ENCODE results near the gene PLA2G4A.

PLA2G4A gene

GRCh38 chr1:186937016-186937670 lies 108.4 kb downstream of the PLA2G4A start:
- Mint-ChIP-seq H3K4me1 (no peaks in the 10 kb centered on the region), H3K36me3 (no peaks in the 10 kb centered on the region), H3K4me3 (no peak overlapping the region), H3K9me3 (no peaks in the 10 kb centered on the region), H3K27ac (no peak overlapping the region), H3K27me3 (no peaks in the 10 kb centered on the region)
- ATAC-seq (replicated peaks) (no peak), DNase-seq (no peak)

GRCh38 chr1:186943891-186944686 lies 115.3 kb downstream of the PLA2G4A start:
- H3K36me3 Mint-ChIP-seq: no peaks in the 10 kb centered on the region
- H3K27ac Mint-ChIP-seq: no peak overlapping the region
- no peak for DNase-seq
- ATAC-seq (replicated peaks): no peak
- peaks cover 0 to 3% of the 10 kb centered on the region in 2 donors for H3K4me1 Mint-ChIP-seq
- H3K4me3 Mint-ChIP-seq: no peak overlapping the region
- no peaks in the 10 kb centered on the region for H3K27me3 Mint-ChIP-seq
- no peaks in the 10 kb centered on the region for H3K9me3 Mint-ChIP-seq

GRCh38 chr1:186945146-186945545 lies 116.4 kb downstream of the PLA2G4A start:
- H3K27me3 Mint-ChIP-seq: no peaks in the 10 kb centered on the region
- ATAC-seq (replicated peaks): no peak
- H3K4me3 Mint-ChIP-seq: no peak overlapping the region
- no peak overlapping the region for H3K27ac Mint-ChIP-seq
- no peaks in the 10 kb centered on the region for H3K9me3 Mint-ChIP-seq
- H3K36me3 Mint-ChIP-seq: no peaks in the 10 kb centered on the region
- peaks cover 0 to 6% of the 10 kb centered on the region in 2 donors for H3K4me1 Mint-ChIP-seq
- DNase-seq: no peak

GRCh38 chr1:186948535-186948934 lies 119.8 kb downstream of the PLA2G4A start:
- no peaks in the 10 kb centered on the region for H3K36me3 Mint-ChIP-seq
- H3K4me1 Mint-ChIP-seq: peaks cover 0 to 6% of the 10 kb centered on the region in 2 donors
- no peaks in the 10 kb centered on the region for H3K9me3 Mint-ChIP-seq
- ATAC-seq (replicated peaks) (no peak), DNase-seq (no peak)
- H3K27me3 Mint-ChIP-seq: no peaks in the 10 kb centered on the region
- H3K27ac Mint-ChIP-seq: no peak overlapping the region
- H3K4me3 Mint-ChIP-seq: no peak overlapping the region

- Mint-ChIP-seq H3K36me3 (no peaks in the 10 kb centered on the region), H3K4me1 (peaks cover 0 to 6% of the 10 kb centered on the region in 2 donors), H3K27me3 (no peaks in the 10 kb centered on the region), H3K27ac (no peak overlapping the region), H3K4me3 (no peak overlapping the region), H3K9me3 (no peaks in the 10 kb centered on the region)
- no peak for ATAC-seq (replicated peaks)
- no peak for DNase-seq
Observed at GRCh38 chr1:186949173-186949572, 120.4 kb downstream of the PLA2G4A start.

GRCh38 chr1:186950547-186950946 lies 121.8 kb downstream of the PLA2G4A start:
- no peaks in the 10 kb centered on the region for H3K27me3 Mint-ChIP-seq
- DNase-seq (no peak), ATAC-seq (replicated peaks) (no peak)
- no peak overlapping the region for H3K4me3 Mint-ChIP-seq
- H3K9me3 Mint-ChIP-seq: no peaks in the 10 kb centered on the region
- H3K27ac Mint-ChIP-seq: no peak overlapping the region
- no peaks in the 10 kb centered on the region for H3K36me3 Mint-ChIP-seq
- peaks cover 0 to 6% of the 10 kb centered on the region in 2 donors for H3K4me1 Mint-ChIP-seq

- DNase-seq (no peak), ATAC-seq (replicated peaks) (no peak)
- H3K27ac Mint-ChIP-seq: no peak overlapping the region
- no peaks in the 10 kb centered on the region for H3K27me3 Mint-ChIP-seq
- peaks cover 0 to 4% of the 10 kb centered on the region in 2 donors for H3K4me1 Mint-ChIP-seq
- H3K9me3 Mint-ChIP-seq: no peaks in the 10 kb centered on the region
- no peaks in the 10 kb centered on the region for H3K36me3 Mint-ChIP-seq
- no peak overlapping the region for H3K4me3 Mint-ChIP-seq
Observed at GRCh38 chr1:186953876-186954275, 125.1 kb downstream of the PLA2G4A start.

- Mint-ChIP-seq H3K36me3 (no peaks in the 10 kb centered on the region), H3K4me1 (no peaks in the 10 kb centered on the region), H3K27ac (no peak overlapping the region), H3K9me3 (no peaks in the 10 kb centered on the region), H3K27me3 (no peaks in the 10 kb centered on the region), H3K4me3 (no peak overlapping the region)
- DNase-seq (no peak), ATAC-seq (replicated peaks) (no peak)
Observed at GRCh38 chr1:186957314-186957713, 128.6 kb downstream of the PLA2G4A start.

GRCh38 chr1:186958520-186958919 lies 129.8 kb downstream of the PLA2G4A start:
- no peaks in the 10 kb centered on the region for H3K27me3 Mint-ChIP-seq
- H3K27ac Mint-ChIP-seq: no peak overlapping the region
- H3K36me3 Mint-ChIP-seq: no peaks in the 10 kb centered on the region
- no peak overlapping the region for H3K4me3 Mint-ChIP-seq
- DNase-seq (no peak), ATAC-seq (replicated peaks) (no peak)
- H3K4me1 Mint-ChIP-seq: no peaks in the 10 kb centered on the region
- no peaks in the 10 kb centered on the region for H3K9me3 Mint-ChIP-seq

- DNase-seq (no peak), ATAC-seq (replicated peaks) (no peak)
- no peaks in the 10 kb centered on the region for H3K4me1 Mint-ChIP-seq
Observed at GRCh38 chr1:186960861-186961260, 132.1 kb downstream of the PLA2G4A start.

GRCh38 chr1:186965847-186966246 lies 137.1 kb downstream of the PLA2G4A start:
- no peaks in the 10 kb centered on the region for H3K36me3 Mint-ChIP-seq
- DNase-seq (no peak), ATAC-seq (replicated peaks) (no peak)
- H3K27ac Mint-ChIP-seq: no peak overlapping the region
- no peaks in the 10 kb centered on the region for H3K9me3 Mint-ChIP-seq
- no peaks in the 10 kb centered on the region for H3K4me1 Mint-ChIP-seq
- no peaks in the 10 kb centered on the region for H3K27me3 Mint-ChIP-seq
- no peak overlapping the region for H3K4me3 Mint-ChIP-seq

More at GRCh38 chr1:186960861-186961260, 132.1 kb downstream of the PLA2G4A start:
- no peaks in the 10 kb centered on the region for H3K9me3 Mint-ChIP-seq
- H3K27ac Mint-ChIP-seq: no peak overlapping the region
- H3K36me3 Mint-ChIP-seq: no peaks in the 10 kb centered on the region
- H3K27me3 Mint-ChIP-seq: no peaks in the 10 kb centered on the region
- H3K4me3 Mint-ChIP-seq: no peak overlapping the region

GRCh38 chr1:186966456-186966855 lies 137.7 kb downstream of the PLA2G4A start:
- Mint-ChIP-seq H3K27me3 (no peaks in the 10 kb centered on the region), H3K4me1 (no peaks in the 10 kb centered on the region), H3K9me3 (no peaks in the 10 kb centered on the region), H3K36me3 (no peaks in the 10 kb centered on the region), H3K27ac (no peak overlapping the region), H3K4me3 (no peak overlapping the region)
- no peak for ATAC-seq (replicated peaks)
- DNase-seq: no peak

GRCh38 chr1:186967656-186968394 lies 139.1 kb downstream of the PLA2G4A start:
- ATAC-seq (replicated peaks): no peak
- Mint-ChIP-seq H3K9me3 (no peaks in the 10 kb centered on the region), H3K4me3 (no peak overlapping the region), H3K36me3 (no peaks in the 10 kb centered on the region), H3K27ac (no peak overlapping the region), H3K27me3 (no peaks in the 10 kb centered on the region), H3K4me1 (no peaks in the 10 kb centered on the region)
- no peak for DNase-seq

- Mint-ChIP-seq H3K4me1 (peaks cover 2 to 10% of the 10 kb centered on the region in 2 donors), H3K4me3 (no peak overlapping the region), H3K36me3 (no peaks in the 10 kb centered on the region), H3K27ac (no peak overlapping the region), H3K9me3 (no peaks in the 10 kb centered on the region), H3K27me3 (no peaks in the 10 kb centered on the region)
- no peak for ATAC-seq (replicated peaks)
- no peak for DNase-seq
Observed at GRCh38 chr1:186974774-186975181, 146.0 kb downstream of the PLA2G4A start.
